Measurements from ENCODE around the gene LSM11.
"Not testable (repeated sequence)": the region's sequence is repeated elsewhere in the genome, so short reads cannot be mapped to it uniquely, and the experiment has no call there.

DNA sequence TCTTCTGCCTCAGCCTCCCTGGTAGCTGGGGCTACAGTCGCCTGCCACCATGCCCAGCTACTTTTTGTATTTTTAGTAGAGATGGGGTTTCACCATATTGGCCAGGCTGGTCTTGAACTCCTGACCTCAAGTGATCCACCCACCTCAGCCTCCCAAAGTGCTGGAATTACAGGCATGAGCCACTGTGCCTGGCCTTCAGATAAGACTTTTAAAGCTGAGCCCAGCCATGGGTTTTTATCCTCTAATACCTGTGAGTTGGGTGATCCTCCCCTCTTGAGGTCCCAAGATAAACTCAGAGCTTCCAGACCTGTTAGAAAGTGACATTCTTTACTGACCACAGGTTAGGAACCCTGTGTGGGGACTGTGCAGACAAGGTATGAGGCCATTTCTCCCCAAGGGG is 15.7 kb upstream of the LSM11 start:
- TF ChIP-seq POLR2A (IDR thresholded peaks at IDR 0.05; ENCODE audit: low read depth, low read length); POLR2AphosphoS5 (IDR thresholded peaks at IDR 0.05; ENCODE audit: low read depth, low read length); TAF1 (IDR thresholded peaks at IDR 0.05; ENCODE audit: low read depth, low read length); PAX5 (IDR thresholded peaks at IDR 0.05; ENCODE audit: insufficient read depth, low read length, severe bottlenecking); POU2F2 (IDR thresholded peaks at IDR 0.05; ENCODE audit: low read depth, low read length): not testable (repeated sequence)

Data from GM12891 (cell line).